Measurements from ENCODE around the gene METTL25. TPM values are rescaled to one million over a fixed set of nuclear protein-coding genes. Genes with fewer than 3 reads are reported as not detected.

Gene METTL25
- total and polyA plus RNA-seq, 12 donors: 4.0 to 28.8 (median 18.5) TPM

GRCh38 chr12:82411546-82412230 lies 53.4 kb downstream of the METTL25 start:
- no peaks in the 10 kb centered on the region for H3K36me3 ChIP-seq (replicated peaks in 1 of 2)
- intact Hi-C loops (cut with DNase I): no loop called here
- no peak overlapping the region for H3K4me3 ChIP-seq
- no peaks in the 10 kb centered on the region for H3K9me3 ChIP-seq (replicated peaks in 1 of 3)
- H3K27me3 ChIP-seq: no peaks in the 10 kb centered on the region
- no peak overlapping the region for H3K27ac ChIP-seq
- no peaks in the 10 kb centered on the region for H3K4me1 ChIP-seq (replicated peaks in 1 of 2)
- 84 to 92% (median 88%) methylated on average over 4 of the region's 4 CpGs for WGBS, 4 donors
- DNase-seq: no peak
- TF ChIP-seq, protein P1, sequence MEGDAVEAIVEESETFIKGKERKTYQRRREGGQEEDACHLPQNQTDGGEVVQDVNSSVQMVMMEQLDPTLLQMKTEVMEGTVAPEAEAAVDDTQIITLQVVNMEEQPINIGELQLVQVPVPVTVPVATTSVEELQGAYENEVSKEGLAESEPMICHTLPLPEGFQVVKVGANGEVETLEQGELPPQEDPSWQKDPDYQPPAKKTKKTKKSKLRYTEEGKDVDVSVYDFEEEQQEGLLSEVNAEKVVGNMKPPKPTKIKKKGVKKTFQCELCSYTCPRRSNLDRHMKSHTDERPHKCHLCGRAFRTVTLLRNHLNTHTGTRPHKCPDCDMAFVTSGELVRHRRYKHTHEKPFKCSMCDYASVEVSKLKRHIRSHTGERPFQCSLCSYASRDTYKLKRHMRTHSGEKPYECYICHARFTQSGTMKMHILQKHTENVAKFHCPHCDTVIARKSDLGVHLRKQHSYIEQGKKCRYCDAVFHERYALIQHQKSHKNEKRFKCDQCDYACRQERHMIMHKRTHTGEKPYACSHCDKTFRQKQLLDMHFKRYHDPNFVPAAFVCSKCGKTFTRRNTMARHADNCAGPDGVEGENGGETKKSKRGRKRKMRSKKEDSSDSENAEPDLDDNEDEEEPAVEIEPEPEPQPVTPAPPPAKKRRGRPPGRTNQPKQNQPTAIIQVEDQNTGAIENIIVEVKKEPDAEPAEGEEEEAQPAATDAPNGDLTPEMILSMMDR (IDR thresholded peaks at IDR 0.05): no peak
- no peak for TF ChIP-seq POLR2A (IDR thresholded peaks at IDR 0.05)

- 96 to 100% (median 99%) methylated on average over 1 of the region's 1 CpG for WGBS, 4 donors
- TF ChIP-seq, protein P1 (IDR thresholded peaks at IDR 0.05): no peak
- no peak for TF ChIP-seq POLR2A (IDR thresholded peaks at IDR 0.05)
- H3K9me3 ChIP-seq (replicated peaks in 1 of 3): no peaks in the 10 kb centered on the region
- no peak for DNase-seq
- intact Hi-C loops (cut with DNase I): no loop called here
- H3K36me3 ChIP-seq (replicated peaks in 1 of 2): no peaks in the 10 kb centered on the region
- H3K4me1 ChIP-seq (replicated peaks in 1 of 2): no peaks in the 10 kb centered on the region
- H3K27ac ChIP-seq: no peak overlapping the region
- H3K27me3 ChIP-seq: no peaks in the 10 kb centered on the region
- H3K4me3 ChIP-seq: no peak overlapping the region
These were observed 53.9 kb downstream of the METTL25 start for GRCh38 chr12:82412246-82412645.

- intact Hi-C loops (cut with DNase I): no loop called here
- WGBS, 4 donors: 92 to 95% (median 94%) methylated on average over 2 of the region's 2 CpGs
These were observed 55.7 kb downstream of the METTL25 start for GRCh38 chr12:82414044-82414443.

GRCh38 chr12:82414926-82415325 lies 56.6 kb downstream of the METTL25 start:
- no peak for DNase-seq
- H3K36me3 ChIP-seq (replicated peaks in 1 of 2): no peaks in the 10 kb centered on the region
- H3K9me3 ChIP-seq (replicated peaks in 1 of 3): no peaks in the 10 kb centered on the region
- no peak overlapping the region for H3K27ac ChIP-seq
- no peaks in the 10 kb centered on the region for H3K27me3 ChIP-seq
- H3K4me1 ChIP-seq (replicated peaks in 1 of 2): peaks cover 0 to 4% of the 10 kb centered on the region in 2 donors
- no peak overlapping the region for H3K4me3 ChIP-seq
- 93 to 94% (median 94%) methylated on average over 1 of the region's 1 CpG for WGBS, 4 donors
- intact Hi-C loops (cut with DNase I): no loop called here
- no peak for TF ChIP-seq POLR2A (IDR thresholded peaks at IDR 0.05)
- TF ChIP-seq, protein P1 (IDR thresholded peaks at IDR 0.05): no peak

More at GRCh38 chr12:82414044-82414443, 55.7 kb downstream of the METTL25 start:
- H3K36me3 ChIP-seq (replicated peaks in 1 of 2): no peaks in the 10 kb centered on the region
- H3K27ac ChIP-seq: no peak overlapping the region
- DNase-seq: no peak
- H3K4me1 ChIP-seq (replicated peaks in 1 of 2): peaks cover 0 to 2% of the 10 kb centered on the region in 2 donors
- no peak overlapping the region for H3K4me3 ChIP-seq
- H3K9me3 ChIP-seq (replicated peaks in 1 of 3): no peaks in the 10 kb centered on the region
- H3K27me3 ChIP-seq: no peaks in the 10 kb centered on the region
- TF ChIP-seq, protein P1 (IDR thresholded peaks at IDR 0.05): no peak
- TF ChIP-seq POLR2A (IDR thresholded peaks at IDR 0.05): no peak

Data from adrenal gland (tissue), 12 donors.